ENCODE data around the gene MINDY3.

Gene MINDY3

DNA sequence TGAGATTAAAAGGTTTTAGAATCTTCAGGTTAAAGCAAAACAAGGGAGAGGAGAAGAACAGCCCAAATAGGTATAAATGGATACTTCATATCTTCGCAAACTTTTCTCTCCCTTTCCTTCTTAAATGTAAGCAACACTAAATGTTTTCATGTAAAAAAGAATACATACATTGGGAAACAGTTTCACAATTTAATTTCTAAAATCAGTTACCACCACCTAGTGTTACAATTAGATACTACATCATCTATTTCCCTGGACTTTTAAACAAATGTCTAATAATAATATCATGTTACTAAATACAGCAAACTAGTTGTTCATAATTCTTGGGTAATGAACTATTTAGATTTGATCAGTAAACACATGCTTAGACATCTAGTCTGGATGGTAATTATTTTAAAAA is 35.8 kb downstream of the MINDY3 start:
- H3K4me3 ChIP-seq (ENCODE audit: control insufficient read depth, low read depth, low read length), result no peak overlapping the region
- DNase-seq (ENCODE audit: low read depth), result peak; percentile 39
- TF ChIP-seq, protein P1, sequence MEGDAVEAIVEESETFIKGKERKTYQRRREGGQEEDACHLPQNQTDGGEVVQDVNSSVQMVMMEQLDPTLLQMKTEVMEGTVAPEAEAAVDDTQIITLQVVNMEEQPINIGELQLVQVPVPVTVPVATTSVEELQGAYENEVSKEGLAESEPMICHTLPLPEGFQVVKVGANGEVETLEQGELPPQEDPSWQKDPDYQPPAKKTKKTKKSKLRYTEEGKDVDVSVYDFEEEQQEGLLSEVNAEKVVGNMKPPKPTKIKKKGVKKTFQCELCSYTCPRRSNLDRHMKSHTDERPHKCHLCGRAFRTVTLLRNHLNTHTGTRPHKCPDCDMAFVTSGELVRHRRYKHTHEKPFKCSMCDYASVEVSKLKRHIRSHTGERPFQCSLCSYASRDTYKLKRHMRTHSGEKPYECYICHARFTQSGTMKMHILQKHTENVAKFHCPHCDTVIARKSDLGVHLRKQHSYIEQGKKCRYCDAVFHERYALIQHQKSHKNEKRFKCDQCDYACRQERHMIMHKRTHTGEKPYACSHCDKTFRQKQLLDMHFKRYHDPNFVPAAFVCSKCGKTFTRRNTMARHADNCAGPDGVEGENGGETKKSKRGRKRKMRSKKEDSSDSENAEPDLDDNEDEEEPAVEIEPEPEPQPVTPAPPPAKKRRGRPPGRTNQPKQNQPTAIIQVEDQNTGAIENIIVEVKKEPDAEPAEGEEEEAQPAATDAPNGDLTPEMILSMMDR (conservative IDR thresholded peaks at IDR 0.05; ENCODE audit: control insufficient read depth, insufficient read depth, low read depth, low read length), result peak; percentile 44

DNA sequence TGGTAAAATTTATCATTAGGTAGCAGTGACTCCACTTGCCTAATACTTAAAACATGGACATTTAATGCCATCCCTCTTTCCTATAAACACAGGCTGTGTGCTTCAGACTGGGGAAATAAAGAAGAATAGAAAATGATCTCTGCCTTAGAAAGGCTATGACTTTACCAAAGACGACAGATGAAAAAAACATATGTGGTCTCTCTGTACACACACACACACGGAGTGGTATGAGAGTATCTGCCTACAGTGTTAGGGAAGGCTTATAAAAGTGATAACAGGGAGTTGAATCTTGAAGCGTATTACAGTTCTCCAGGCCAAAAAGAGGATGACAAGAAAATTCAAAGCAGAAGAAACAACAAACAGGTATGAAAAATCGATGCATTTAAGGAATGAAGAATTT is 38.2 kb downstream of the MINDY3 start:
- TF ChIP-seq, protein P1 (conservative IDR thresholded peaks at IDR 0.05; ENCODE audit: control insufficient read depth, insufficient read depth, low read depth, low read length), result no peak
- DNase-seq (ENCODE audit: low read depth), result no peak
- H3K4me3 ChIP-seq (ENCODE audit: control insufficient read depth, low read depth, low read length), result no peak overlapping the region

DNA sequence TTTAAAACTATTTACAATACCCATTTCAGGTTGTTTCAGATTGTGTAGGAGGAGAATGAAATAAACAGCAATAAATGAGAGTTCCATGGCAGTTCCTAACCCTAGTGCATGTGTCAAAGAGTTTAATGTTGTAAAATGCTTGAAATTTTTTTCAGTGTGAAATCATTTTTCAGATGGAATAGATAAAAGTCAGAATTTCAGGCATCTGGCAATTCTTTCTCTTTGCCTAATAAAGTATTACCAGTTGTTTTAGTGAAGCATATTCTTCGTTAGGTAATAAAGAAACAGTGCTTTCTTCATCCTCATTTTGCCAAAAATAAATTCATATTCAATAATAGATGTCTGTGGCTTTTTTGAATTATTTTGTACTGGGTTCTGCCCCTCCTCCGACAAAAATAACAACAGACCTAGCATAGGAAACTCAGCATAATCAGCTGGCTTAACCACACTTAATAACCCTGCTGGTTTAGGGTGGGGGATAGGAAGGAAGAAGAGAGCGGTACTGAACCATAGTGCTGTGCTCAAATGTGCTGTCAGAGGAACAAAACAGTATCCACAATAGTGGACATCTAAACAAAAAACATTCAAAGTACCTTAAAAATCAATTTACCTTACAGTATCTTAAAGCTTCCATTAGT is 39.1 kb downstream of the MINDY3 start:
- TF ChIP-seq, protein P1 (conservative IDR thresholded peaks at IDR 0.05; ENCODE audit: control insufficient read depth, insufficient read depth, low read depth, low read length), result no peak
- no peak for DNase-seq (ENCODE audit: low read depth)

DNA sequence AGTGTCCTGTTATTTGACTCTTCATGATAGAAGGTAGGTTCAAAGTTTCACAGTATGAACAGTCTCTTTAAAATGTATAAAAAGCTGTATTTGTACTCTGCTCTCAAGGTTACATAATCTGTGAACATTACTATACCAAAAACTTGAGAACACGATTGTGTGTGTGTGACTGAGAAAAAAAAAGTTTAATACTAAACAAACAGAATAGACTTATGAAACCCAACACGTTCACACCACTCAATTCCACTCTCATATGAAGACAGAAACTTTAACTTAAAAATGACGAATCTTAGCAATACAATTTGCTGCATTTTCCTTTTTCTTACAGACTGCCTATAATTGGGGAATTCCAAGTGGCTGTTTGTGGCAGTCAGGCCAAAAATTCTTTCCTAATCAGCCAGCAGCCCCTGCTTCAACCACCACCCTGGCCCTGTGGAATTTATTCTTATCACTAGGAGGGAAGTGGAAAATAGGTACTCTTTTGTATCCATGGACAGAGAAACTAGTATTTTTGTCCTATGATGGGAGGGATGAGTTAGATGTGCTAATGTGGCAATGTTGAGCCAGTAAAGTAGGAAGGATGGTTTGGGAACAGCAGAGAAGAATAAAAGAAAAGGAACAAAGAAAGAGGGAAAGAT is 42.8 kb downstream of the MINDY3 start:
- TF ChIP-seq, protein P1 (conservative IDR thresholded peaks at IDR 0.05; ENCODE audit: control insufficient read depth, insufficient read depth, low read depth, low read length), result no peak
- DNase-seq (ENCODE audit: low read depth), result no peak
- H3K4me3 ChIP-seq (ENCODE audit: control insufficient read depth, low read depth, low read length), result no peak overlapping the region

More for the DNA sequence above, 39.1 kb downstream of the MINDY3 start:
- H3K4me3 ChIP-seq (ENCODE audit: control insufficient read depth, low read depth, low read length), result no peak overlapping the region

DNA sequence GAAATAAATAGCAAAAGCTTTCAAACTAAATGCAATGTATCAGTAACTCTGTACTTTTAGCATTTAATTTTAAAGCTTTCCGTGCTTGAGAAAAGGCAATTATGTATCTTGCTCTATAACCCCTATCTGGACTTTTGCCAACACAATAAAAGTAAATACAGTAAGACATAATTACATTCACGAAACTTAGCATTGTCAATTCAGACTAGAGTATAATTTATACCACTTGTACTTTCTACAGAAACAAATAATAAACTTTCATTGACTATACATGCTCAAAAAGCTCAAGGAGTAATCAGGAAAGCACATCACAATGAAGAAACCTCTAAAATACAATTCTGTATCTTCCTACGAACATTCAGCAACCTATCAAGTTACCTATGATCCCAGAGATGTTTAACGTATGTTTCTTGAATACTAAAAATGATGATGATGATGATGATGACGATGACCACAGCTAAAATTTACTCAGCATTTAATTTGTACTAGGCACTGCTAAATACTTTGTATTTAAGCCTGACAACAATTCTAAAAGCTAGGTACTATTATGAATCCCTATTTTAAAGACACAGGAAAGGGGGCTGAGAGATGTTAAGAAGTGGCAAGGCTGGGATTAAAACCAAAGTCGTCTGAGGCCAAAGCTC is 44.9 kb downstream of the MINDY3 start:
- no peak overlapping the region for H3K4me3 ChIP-seq (ENCODE audit: control insufficient read depth, low read depth, low read length)
- no peak for DNase-seq (ENCODE audit: low read depth)
- TF ChIP-seq, protein P1 (conservative IDR thresholded peaks at IDR 0.05; ENCODE audit: control insufficient read depth, insufficient read depth, low read depth, low read length), result no peak

DNA sequence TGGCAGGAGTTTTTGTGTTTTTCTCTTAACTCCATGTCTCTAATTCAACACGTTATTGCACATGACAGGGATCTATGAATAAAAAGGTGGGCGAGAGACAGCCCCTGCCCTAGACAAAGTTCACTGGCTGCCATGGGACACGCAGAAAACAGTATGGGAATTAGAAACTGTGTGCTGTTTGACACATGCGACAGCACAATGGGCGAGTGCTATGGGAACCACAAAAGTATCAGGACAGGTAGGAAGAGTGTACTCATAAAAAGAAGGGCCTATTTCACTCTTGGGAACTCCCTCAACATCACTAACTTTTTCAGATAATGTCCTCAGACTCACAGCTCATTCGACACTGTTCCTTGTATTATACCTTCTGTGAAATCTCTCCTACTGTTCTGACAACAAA is 45.7 kb downstream of the MINDY3 start:
- no peak overlapping the region for H3K4me3 ChIP-seq (ENCODE audit: control insufficient read depth, low read depth, low read length)
- DNase-seq (ENCODE audit: low read depth), result no peak
- TF ChIP-seq, protein P1 (conservative IDR thresholded peaks at IDR 0.05; ENCODE audit: control insufficient read depth, insufficient read depth, low read depth, low read length), result no peak
